Natural killer cell treated with Interleukin-12 subunit alpha and Interleukin-12 subunit beta and Interleukin-15 and Interleukin-18, amount 100 ng/mL, for 72 hours (primary cell): Measurements from ENCODE around the gene PIP5KL1. TPM values are rescaled to one million over a fixed set of nuclear protein-coding genes. Genes with fewer than 3 reads are reported as not detected.

Source experiments
- ATAC-seq, 2 donors: fragments of 150-1000 bp; cut with Tn5 transposase in 1 of 2; sonication (Bioruptor Pico), chemical (Tn5 transposase) in 1 of 2; 2 replicates each; pipeline ENCODE4 v1.10.0; 2021
- DNase-seq: peaks from one replicate; pipeline ENCODE4 v3.0.0; 2022; ENCODE audit warnings: low spot score
- H3K27ac Mint-ChIP-seq, 2 donors: 1 replicate in 1 of 2; 2 replicates in 1 of 2; pipeline ENCODE4 v1.8.0; 2022; ENCODE audit warnings: mixed read lengths in 2 of 2, mild to moderate bottlenecking in 1 of 2, moderate library complexity in 1 of 2
- H3K27me3 Mint-ChIP-seq, 2 donors: 1 replicate in 1 of 2; 2 replicates in 1 of 2; pipeline ENCODE4 v1.8.0; 2022; ENCODE audit warnings: mixed read lengths in 2 of 2
- H3K36me3 Mint-ChIP-seq: one replicate; pipeline ENCODE4 v1.8.0; 2022; ENCODE audit warnings: mixed read lengths
- H3K4me1 Mint-ChIP-seq, 2 donors: 1 replicate in 1 of 2; 2 replicates in 1 of 2; pipeline ENCODE4 v1.8.0; 2022; ENCODE audit warnings: low read depth in 2 of 2, mixed read lengths in 2 of 2, mild to moderate bottlenecking in 1 of 2
- H3K4me3 Mint-ChIP-seq: one replicate; pipeline ENCODE4 v1.8.0; 2022; ENCODE audit warnings: mixed read lengths
- H3K9me3 Mint-ChIP-seq: 2 replicates; pipeline ENCODE4 v1.8.0; 2022; ENCODE audit warnings: mixed read lengths
- total RNA-seq, 2 donors: library from RNA; stranded (reverse); gene quantifications; one replicate each; pipeline ENCODE4 v1.2.3, GENCODE V29; 2022

PIP5KL1 gene, protein sequence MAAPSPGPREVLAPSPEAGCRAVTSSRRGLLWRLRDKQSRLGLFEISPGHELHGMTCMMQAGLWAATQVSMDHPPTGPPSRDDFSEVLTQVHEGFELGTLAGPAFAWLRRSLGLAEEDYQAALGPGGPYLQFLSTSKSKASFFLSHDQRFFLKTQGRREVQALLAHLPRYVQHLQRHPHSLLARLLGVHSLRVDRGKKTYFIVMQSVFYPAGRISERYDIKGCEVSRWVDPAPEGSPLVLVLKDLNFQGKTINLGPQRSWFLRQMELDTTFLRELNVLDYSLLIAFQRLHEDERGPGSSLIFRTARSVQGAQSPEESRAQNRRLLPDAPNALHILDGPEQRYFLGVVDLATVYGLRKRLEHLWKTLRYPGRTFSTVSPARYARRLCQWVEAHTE
- 1 to 10 TPM; 2.7 to 3.7 TPM for total RNA-seq

DNA sequence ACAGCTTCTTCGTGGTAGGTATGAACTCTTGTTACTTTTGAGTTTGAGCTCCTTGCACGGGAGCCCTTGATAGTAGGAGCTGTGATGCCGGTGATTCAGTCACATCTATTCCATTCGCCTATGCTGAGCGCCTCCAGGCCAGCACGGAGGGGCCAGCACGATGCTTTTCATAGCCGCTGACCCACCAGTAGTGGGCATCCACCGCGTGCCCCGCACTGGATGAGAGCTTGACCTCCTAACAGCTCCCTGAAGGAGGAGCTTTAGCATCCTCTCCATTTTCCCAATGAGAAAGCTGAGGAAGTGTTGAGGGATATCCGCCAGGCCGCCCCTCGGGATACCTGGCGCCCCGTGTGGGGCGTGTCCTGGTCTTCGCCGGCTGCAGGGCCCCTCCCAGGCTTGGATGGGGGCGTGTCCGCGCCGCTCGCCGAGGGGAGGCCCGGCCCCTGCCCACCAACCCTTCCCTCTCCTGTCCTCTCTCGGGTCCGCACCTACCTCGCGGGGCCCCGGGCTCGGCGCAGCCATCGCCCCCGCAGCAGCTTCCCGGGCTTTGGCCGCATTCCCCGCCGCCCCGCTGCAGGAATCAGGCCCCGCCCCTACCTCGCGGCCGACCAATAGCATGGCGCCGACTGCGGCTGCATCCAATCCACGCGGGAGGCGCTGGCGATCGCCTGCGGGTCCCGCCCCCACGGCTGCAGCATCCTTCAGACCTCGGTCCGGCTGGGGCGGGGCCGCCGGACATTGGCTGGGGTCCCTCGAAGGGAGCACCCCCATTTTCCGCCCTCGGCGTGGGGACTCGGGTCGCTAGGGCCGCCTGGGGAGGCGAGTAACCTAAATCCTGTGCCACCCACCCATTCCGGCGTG, at the start of gene PIP5KL1:
PIP5KL1 (minus strand) TSS at position 547 of the 861 bp plus-strand sequence; CDS start at position 522, 25 bp downstream.
- Mint-ChIP-seq H3K27me3 (peaks cover 7 to 9% of the 10 kb centered on the region in 2 donors), H3K4me3 (peak within 1 kb of the TSS; percentile 77), H3K27ac (peak within 1 kb of the TSS in 1 of 2 donors; percentile 41), H3K9me3 (no peaks in the 10 kb centered on the region), H3K36me3 (no peaks in the 10 kb centered on the region), H3K4me1 (peaks cover 24% of the 10 kb centered on the region in 2 donors)
- ATAC-seq (peak; percentile 89 to 94), DNase-seq (peak; percentile 88)

DNA sequence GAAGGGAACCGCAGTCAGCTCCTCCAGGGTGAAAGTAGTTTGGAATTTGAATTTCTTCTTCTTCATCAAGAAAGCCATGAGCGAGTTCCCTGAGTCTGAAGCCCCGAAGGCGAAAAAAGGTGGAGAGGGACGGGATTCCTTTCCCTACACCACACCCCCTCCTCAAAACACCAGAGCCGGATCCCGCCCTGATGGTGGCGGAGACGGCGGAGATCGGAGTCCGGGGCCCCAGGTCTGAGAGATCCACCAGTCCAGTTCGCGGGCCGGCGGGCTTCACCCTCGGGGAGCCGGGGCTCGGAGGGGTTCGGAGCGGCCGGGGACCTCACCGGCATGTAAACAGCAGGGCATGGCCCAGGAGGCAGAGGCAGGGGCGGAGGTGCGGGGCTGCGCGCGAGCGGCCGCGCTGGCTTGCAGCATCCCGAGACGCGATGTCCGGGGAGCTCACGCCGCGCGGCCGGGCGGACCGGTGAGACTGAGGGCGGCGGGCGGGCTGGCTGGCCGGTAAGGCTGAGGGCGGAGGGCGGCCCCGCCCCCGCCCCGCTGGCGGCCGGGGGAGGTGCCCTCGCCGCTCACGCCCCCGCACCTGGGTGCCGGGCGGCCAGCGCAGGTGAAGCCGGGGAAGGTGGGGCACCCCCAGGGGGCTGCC, 49.6 kb upstream of the PIP5KL1 start:
- ATAC-seq (peak; percentile 54 to 70), DNase-seq (peak; percentile 74)
- Mint-ChIP-seq H3K9me3 (no peaks in the 10 kb centered on the region), H3K4me1 (peaks cover 18 to 19% of the 10 kb centered on the region in 2 donors), H3K27me3 (no peaks in the 10 kb centered on the region), H3K36me3 (no peaks in the 10 kb centered on the region), H3K4me3 (peak overlapping the region; percentile 87), H3K27ac (no peak overlapping the region)

DNA sequence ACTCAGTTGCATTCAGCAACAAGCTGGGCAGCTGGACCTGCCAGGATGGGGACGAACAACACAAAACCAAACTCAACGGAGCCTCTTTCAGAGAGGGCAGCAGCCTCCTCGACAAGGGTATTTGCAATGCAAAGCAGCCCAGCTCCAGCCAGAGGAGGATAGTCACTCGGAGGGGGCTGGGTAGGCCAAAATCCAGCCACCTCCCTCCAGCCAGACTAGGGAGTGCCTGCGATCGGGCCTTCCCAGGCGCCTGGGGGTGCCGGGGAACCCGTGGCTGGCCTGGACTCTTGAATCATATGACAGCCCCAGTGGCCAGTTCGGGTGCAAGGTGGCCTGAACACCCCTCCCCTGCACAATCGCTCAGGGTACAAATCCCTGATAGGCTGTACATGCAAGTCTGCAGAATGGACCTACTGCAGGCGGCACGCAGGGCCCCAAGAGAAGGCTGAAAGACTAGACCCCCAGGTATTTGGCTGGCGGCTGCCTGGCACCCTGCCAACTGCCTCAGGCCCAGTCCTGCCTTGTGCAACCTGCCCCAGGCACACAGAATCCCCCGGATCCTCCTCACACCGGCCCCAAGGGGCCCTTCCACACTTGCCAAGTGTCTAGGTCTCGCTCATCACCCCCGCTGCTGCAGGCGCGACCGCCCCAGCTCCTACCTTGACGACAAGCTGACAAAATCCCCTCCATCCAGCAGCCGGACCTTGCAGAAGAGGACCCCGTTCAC, 48.9 kb upstream of the PIP5KL1 start:
- H3K27me3 Mint-ChIP-seq = no peaks in the 10 kb centered on the region
- H3K9me3 Mint-ChIP-seq = no peaks in the 10 kb centered on the region
- no peaks in the 10 kb centered on the region for H3K36me3 Mint-ChIP-seq
- H3K4me3 Mint-ChIP-seq = peak overlapping the region; percentile 87
- H3K4me1 Mint-ChIP-seq = peaks cover 18 to 21% of the 10 kb centered on the region in 2 donors
- ATAC-seq (no peak), DNase-seq (no peak)
- H3K27ac Mint-ChIP-seq = no peak overlapping the region

DNA sequence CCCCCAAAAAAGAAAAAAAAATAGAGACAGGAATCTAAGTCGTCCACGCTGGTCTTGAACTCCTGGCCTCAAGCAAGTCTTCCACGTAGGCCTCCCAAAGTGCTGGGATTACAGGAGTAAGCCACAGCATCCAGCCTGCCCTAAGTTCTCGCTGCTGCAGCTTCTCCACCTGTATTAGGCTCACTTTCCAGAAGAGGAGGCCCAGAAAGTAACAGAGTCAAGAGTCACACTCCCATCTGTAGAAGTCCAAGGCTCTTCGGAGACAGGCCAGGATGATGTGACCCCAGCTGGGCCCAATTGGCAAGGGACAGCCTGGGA, 48.4 kb upstream of the PIP5KL1 start:
- H3K27ac Mint-ChIP-seq = no peak overlapping the region
- no peak for ATAC-seq
- H3K9me3 Mint-ChIP-seq = no peaks in the 10 kb centered on the region
- H3K36me3 Mint-ChIP-seq = no peaks in the 10 kb centered on the region
- DNase-seq = no peak
- peaks cover 18 to 26% of the 10 kb centered on the region in 2 donors for H3K4me1 Mint-ChIP-seq
- no peaks in the 10 kb centered on the region for H3K27me3 Mint-ChIP-seq
- H3K4me3 Mint-ChIP-seq = peak overlapping the region; percentile 87

DNA sequence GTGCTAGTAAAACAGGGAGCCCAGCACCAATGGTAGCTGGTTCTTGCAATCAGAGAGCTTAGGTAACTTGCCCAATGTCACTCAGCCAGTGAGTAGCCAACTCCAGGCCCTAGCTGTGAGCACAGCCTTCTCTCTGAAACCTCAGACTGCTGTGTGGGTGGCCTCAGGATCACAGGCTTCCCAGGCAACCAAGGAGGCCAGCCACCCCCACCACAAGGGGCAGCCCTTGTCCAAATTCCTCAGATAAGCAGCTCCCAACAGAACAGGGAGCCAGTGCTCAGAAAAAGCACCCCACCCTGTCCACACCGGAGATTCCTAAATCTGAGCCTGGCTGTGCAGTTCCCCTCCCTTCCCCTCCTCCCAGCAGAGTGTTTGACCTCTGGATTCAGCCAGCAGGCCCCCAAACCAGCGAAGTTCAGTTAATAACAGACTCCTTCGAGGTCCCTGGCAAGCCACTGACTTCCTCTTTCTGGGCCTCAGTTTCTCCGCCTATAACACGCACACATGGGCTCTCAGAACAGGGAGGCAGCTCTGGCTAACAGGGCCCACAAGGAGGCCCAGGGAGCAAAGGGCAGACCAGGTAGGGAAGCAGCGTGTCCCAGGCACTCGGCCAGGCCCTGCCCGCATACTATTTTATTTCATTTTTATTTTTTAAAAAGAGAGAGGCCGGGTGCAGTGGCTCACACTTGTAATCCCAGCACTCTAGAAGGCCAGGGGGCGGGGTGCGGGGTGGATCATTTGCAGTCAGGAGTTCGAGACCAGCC, 47.5 kb upstream of the PIP5KL1 start:
- H3K9me3 Mint-ChIP-seq = no peaks in the 10 kb centered on the region
- no peak overlapping the region for H3K4me3 Mint-ChIP-seq
- no peak overlapping the region for H3K27ac Mint-ChIP-seq
- H3K4me1 Mint-ChIP-seq = peaks cover 18 to 26% of the 10 kb centered on the region in 2 donors
- no peaks in the 10 kb centered on the region for H3K27me3 Mint-ChIP-seq
- no peaks in the 10 kb centered on the region for H3K36me3 Mint-ChIP-seq
- ATAC-seq = no peak
- DNase-seq = no peak

DNA sequence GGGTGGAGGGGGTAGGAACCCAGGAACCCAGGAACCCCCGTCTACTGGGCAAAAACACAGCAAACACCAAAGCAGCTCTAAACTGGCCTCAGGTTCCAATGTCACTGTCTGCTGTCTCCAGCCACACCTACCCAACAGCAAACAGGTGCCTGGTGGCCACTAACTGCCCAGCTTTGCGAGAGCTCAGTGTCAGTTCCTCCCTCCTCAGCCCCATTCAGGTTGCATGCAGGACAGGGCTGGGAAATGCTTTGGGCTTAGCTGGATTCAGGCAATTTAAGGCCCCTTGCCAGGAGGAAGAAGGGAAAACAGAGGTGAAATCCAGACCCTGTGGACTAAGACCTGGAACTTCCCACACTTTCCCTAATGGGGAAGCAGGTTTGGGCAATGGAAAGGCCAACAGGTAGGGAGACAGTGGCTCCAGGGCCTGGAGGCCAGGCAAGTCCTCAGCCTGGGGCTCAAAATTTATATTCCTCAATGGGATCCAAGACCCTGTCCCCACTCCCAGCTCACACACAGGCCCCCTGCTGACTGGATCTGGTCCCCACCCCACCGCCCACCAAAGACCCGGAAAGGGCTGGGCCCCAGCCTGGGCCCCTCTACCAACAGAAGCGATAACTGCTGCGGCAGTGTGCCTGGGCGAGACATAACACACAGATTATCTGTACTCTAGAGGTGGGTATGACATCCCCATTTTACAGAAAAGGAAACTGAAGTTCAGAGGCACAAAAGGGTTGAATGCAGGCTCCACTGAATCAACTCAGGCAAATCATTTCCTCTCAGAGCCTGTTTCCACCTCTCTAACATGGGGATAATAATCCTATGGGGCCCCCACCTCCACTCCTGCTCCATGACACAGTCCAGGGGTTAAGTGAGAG, 46.7 kb upstream of the PIP5KL1 start:
- no peaks in the 10 kb centered on the region for H3K36me3 Mint-ChIP-seq
- DNase-seq (no peak), ATAC-seq (no peak)
- H3K27ac Mint-ChIP-seq = no peak overlapping the region
- H3K27me3 Mint-ChIP-seq = no peaks in the 10 kb centered on the region
- H3K4me3 Mint-ChIP-seq = no peak overlapping the region
- H3K4me1 Mint-ChIP-seq = peaks cover 20 to 29% of the 10 kb centered on the region in 2 donors
- H3K9me3 Mint-ChIP-seq = no peaks in the 10 kb centered on the region

DNA sequence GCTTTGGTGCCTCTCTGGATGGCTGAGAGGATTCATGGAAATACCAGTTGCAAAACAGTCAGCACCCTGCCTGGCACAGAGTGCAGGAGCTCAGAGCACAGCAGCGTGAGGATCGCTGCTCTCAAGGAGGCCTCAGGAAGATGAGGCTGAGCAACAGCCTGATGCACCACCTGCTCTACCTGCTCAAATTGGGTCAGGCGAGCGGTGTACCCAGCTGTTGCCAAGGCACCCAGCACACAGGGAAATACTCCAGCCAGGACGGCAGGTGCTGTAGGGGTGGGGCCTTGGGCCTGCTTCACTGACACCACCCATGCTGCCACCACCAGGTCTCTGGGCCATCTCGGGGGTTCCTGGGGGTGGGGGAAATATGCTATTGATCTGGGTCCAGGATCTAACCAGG, 45.9 kb upstream of the PIP5KL1 start:
- Mint-ChIP-seq H3K36me3 (no peaks in the 10 kb centered on the region), H3K4me1 (peaks cover 23 to 30% of the 10 kb centered on the region in 2 donors), H3K9me3 (no peaks in the 10 kb centered on the region), H3K27me3 (no peaks in the 10 kb centered on the region), H3K4me3 (no peak overlapping the region), H3K27ac (no peak overlapping the region)
- ATAC-seq (no peak), DNase-seq (no peak)

DNA sequence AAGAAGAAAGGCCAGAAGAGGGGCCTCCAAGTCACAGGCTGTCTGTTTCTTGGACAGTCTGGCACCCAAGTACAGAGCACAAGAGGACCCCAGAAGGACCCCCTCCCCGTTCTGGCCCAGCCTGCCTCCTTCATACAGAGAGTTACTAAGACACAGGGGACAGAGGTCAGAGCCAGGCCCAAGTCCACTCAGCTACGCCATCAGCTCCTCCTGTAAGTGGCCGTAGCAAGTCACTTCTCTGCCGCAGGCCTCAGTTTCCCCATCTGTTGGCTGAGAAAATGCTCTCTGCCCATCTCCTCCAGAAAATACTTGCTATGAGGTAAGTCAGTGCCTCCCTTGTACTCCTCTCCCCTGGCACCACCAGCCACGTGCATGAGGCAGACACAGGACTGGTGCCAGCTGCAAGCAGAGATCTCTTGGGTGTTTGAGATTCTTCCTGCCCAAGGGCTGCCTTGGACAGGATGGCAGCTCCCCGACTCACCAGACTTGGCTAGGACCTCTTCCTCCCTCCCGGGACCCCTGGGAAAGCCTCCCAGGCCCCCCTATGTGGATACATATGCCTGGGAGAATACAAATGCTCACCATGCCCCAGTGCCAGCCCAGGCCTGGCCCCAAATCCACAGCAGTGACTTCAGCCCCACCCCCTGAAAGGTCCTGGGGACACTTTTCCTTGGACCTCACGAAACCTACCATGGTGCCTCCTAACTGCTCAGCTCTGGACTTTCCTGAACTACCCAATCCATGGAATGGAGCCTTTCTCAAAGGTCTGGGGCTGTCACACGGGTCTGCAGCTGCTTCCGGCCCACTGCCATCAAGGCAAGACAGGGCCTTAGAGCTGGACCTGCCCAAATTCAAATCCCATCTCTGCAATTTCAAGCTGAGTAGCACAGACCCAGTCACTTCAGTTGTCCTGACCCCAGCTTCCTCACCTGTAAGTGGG, 45.1 kb upstream of the PIP5KL1 start:
- H3K27me3 Mint-ChIP-seq = no peaks in the 10 kb centered on the region
- DNase-seq = no peak
- no peaks in the 10 kb centered on the region for H3K9me3 Mint-ChIP-seq
- H3K4me3 Mint-ChIP-seq = no peak overlapping the region
- H3K4me1 Mint-ChIP-seq = peaks cover 29 to 37% of the 10 kb centered on the region in 2 donors
- no peaks in the 10 kb centered on the region for H3K36me3 Mint-ChIP-seq
- peak overlapping the region in 1 of 2 donors; percentile 65 for H3K27ac Mint-ChIP-seq
- ATAC-seq = no peak

DNA sequence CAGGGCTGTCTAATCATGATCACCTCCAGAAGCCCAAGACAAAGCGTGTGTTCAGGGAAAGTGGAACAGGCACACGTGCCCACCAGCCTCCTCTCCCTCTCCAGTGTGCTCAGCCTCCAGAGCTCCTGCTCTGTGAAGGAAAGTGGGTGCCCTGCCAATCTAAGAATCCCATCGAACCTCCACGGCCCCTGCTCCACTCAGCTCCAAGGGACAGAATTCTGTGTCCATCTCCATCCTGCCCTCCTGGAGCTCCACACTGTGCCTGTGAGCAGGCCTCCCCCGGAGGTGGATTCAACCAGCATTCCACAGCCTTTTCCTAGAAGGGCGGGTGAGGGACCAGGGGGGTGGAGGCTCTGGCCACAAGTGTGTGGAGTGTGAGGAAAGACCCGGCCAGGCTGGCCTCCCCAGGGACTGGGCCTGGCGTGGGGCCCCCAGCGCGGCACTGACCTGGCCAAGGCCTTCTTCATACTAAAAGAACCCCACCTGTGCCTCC, 44.2 kb upstream of the PIP5KL1 start:
- no peak overlapping the region for H3K4me3 Mint-ChIP-seq
- H3K36me3 Mint-ChIP-seq = no peaks in the 10 kb centered on the region
- ATAC-seq (no peak), DNase-seq (no peak)
- H3K27ac Mint-ChIP-seq = peak overlapping the region in 1 of 2 donors; percentile 36
- peaks cover 34 to 40% of the 10 kb centered on the region in 2 donors for H3K4me1 Mint-ChIP-seq
- no peaks in the 10 kb centered on the region for H3K9me3 Mint-ChIP-seq
- H3K27me3 Mint-ChIP-seq = no peaks in the 10 kb centered on the region

DNA sequence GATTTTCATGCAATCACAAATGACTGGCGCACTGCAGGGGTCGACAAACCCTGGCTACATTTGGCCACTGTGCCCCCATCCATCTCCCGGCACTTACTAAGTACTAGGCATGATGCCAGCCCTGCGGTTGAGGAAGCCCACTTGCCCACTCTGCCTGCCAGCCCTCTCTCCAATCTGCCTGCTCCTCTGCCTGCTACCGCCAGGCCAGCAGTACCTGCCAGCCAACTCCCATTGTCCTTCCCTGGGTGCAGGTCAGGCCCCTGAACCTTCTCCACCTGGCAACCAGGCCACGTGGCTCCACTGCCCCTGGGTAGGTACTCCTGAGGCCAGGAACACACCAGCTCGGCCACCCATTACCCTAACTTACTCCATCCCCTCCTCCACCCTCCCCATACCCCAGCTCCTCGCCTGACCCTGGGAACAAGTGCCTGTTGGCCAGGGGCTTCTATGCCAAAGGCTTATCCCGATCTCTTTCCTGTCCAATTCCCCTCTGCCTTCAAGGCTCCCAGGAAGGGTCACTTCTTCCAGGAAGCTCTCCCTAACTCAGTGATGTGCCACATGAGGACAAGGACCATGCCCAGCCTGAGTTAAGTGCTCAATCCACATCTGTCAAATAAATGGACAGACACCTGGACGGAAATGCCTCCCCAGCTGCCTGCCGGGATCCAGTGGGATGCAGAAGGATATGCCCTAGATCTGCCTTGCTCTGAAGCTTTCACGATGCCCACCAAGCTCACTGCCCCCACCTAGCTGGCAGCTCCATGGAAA, 43.6 kb upstream of the PIP5KL1 start:
- ATAC-seq (no peak), DNase-seq (no peak)
- Mint-ChIP-seq H3K9me3 (no peaks in the 10 kb centered on the region), H3K27me3 (no peaks in the 10 kb centered on the region), H3K4me1 (peaks cover 36 to 38% of the 10 kb centered on the region in 2 donors), H3K4me3 (no peak overlapping the region), H3K27ac (peak overlapping the region in 1 of 2 donors; percentile 36), H3K36me3 (no peaks in the 10 kb centered on the region)
